ENCODE measurements around the gene PARVA.
"Not testable (repeated sequence)": the region's sequence is repeated elsewhere in the genome, so short reads cannot be mapped to it uniquely, and the experiment has no call there.

PARVA gene

DNA sequence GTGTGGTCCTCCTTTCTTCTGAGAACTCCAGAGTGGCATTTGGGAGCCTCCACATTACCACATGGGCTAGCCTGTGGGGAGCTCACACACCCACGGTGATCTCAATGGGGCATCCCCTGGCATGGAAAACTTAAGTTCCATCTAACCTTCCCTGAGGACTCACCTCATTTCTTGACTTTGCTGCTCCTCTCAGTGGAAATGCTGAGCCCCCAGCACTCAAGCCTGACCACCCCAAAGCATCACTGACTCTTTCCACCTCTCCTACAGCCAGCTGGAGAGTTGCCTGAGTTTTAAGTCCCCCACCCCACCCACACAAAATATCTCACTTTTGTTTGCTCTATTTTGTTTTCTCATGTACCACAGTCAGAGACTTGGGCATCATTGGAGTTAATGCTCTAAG, 23.8 kb upstream of the PARVA start:
- no peak for TF ChIP-seq ZFX (IDR thresholded peaks at IDR 0.05; ENCODE audit: borderline replicate concordance)
- no peak overlapping the region for H3K27ac ChIP-seq

DNA sequence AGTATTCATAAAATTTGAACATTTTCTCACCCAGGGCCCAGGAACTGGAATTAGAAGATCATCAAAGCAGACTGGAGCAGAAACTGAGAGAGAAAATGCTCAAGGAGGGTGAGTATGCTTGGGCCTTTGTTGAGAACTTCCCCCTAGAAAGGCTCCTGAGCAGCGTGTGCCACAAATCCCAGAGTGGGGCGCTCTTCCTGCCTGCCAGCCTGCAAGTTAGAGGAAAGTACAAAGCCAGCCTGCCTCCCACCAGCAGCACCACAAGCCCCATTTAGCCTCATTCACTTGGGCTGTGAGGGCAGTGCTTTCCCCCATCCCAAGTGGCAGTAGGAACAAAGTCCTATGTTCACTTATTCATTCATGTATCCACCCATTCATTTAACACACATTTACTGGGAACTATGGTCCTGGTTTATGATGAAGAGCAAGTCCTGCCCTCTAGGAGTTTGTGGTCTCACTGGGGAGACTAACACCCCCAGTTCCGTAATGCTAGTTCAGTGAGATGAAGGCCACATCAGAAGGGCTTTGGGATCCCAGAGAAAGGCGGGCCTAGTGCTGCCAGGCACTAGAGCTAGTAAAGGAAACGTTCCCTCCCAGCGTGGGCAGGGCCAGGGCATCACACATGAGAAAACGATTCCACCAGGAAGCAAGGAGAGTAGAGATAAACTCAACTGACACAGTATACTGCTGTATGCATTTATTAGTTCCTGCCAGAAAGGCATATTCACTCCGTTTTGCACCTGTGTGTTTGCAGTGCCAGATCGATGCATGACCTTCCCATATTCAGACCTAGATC, 22.4 kb upstream of the PARVA start:
- no peak overlapping the region for H3K27ac ChIP-seq
- no peak for TF ChIP-seq ZFX (IDR thresholded peaks at IDR 0.05; ENCODE audit: borderline replicate concordance)
- TF ChIP-seq, protein P1, sequence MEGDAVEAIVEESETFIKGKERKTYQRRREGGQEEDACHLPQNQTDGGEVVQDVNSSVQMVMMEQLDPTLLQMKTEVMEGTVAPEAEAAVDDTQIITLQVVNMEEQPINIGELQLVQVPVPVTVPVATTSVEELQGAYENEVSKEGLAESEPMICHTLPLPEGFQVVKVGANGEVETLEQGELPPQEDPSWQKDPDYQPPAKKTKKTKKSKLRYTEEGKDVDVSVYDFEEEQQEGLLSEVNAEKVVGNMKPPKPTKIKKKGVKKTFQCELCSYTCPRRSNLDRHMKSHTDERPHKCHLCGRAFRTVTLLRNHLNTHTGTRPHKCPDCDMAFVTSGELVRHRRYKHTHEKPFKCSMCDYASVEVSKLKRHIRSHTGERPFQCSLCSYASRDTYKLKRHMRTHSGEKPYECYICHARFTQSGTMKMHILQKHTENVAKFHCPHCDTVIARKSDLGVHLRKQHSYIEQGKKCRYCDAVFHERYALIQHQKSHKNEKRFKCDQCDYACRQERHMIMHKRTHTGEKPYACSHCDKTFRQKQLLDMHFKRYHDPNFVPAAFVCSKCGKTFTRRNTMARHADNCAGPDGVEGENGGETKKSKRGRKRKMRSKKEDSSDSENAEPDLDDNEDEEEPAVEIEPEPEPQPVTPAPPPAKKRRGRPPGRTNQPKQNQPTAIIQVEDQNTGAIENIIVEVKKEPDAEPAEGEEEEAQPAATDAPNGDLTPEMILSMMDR (IDR thresholded peaks at IDR 0.05) = no peak

DNA sequence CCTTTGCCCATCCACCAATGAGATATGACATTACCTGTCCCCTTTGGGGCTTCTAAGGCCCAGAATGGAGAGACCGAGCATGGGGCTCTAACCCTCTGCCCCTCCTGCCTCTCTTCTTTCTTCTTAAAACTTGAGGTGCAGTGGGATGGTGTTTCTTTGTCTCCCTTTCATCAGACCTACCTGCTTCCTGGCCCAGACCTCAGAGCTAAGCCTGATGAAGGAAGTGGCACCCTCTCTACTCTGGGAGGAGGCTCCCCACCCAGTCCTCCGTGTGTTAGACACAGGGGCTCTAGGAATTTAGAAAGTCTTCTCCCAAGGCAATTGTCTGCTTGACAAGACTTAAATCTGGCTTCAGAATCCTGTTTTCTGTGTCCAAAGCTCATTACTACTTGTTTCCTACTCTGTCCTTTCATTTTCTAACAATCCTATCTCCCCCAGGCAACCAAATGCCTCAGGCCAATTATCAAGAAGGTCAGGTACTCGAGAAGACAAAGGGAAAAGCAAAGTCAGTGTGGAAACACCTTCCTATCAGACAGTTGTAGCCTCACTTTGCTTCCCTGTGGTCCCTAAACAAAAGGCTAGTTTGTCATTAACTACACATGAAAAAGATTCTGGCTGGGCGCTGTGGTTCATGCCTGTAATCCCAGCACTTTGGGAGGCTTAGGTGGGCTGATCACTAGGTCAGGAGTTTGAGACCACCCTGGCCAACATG, 20.3 kb upstream of the PARVA start:
- TF ChIP-seq, protein P1 (IDR thresholded peaks at IDR 0.05) = no peak
- TF ChIP-seq ZFX (IDR thresholded peaks at IDR 0.05; ENCODE audit: borderline replicate concordance) = no peak
- H3K27ac ChIP-seq = no peak overlapping the region

DNA sequence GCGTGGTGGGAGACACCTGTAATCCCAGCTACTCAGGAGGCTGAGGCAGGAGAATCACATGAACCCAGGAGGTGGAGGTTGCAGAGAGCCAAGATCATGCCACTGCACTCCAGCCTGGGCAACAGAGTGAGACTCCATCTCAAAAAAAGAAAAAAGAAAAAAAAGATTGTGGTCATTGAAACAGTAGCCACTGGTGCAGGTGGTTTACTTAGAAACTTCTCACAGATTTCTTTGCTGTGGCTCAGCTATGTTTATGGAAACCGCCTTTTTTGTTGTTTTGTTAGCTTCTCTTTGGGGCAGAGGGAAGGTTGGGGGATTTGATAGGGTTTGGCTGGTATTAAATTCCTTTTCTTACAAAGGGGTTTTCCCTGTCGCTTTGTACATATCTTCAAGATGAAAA, 19.7 kb upstream of the PARVA start:
- not testable (repeated sequence) for H3K27ac ChIP-seq

DNA sequence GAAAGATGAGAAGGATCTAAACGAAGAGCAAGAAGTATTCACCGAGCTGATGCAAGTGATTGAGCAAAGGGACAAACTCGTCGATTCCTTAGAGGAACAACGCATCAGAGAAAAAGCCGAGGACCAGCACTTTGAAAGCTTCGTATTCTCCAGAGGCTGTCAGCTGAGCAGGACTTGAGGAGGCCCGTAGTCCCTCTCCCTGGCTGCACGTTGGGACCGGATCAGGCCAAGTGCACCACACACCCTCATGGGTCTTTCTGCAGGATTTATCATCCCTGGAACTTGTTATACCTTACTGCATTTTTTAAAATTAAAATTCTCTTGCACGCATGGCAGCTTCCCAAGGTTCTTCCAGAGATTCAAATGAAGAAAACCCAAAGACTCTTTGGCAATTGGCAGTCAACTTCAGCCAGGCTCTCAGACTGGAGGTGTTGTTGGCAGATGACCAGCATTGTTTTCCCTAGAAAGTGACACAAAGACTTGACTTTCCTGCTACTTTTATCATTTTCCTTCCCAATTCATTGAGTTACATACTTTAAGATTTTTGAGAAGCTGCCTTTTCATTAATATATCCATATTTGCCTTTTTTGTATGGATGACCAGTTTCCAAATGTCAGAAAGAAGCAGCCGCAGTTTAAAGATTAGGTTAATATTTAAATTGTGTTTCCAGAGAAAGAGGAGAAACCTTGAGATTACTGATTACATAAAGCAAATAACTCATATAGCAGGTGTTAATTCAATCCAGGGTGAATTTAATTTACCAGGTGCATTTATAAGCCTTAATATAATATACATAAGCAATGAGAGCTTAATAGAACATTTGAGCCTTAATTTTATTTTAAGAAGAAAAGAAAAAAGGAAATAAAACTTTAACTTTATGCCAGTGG, 18.8 kb upstream of the PARVA start:
- H3K27ac ChIP-seq = no peak overlapping the region
- no peak for TF ChIP-seq ZFX (IDR thresholded peaks at IDR 0.05; ENCODE audit: borderline replicate concordance)
- TF ChIP-seq, protein P1 (IDR thresholded peaks at IDR 0.05) = no peak

DNA sequence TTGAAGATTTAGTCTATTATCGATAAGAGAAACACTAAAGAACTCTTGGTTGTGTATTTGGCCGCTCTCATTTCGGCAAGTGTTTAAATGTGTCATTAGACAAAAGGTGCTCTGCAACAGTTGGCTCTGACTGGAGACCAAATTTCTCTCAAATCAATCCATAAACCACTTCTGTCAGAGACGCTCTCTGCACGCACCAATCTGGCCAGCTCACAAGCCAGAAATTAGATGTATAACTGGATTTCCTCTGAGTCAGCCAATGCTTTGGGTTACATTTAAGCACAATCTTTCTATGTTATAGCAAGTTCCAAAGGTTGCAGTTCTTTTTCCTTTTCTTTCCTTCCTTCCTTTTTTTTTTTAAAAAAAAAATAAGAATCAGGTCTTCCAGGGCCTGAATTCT, 17.6 kb upstream of the PARVA start:
- TF ChIP-seq, protein P1 (IDR thresholded peaks at IDR 0.05) = no peak
- no peak overlapping the region for H3K27ac ChIP-seq

DNA sequence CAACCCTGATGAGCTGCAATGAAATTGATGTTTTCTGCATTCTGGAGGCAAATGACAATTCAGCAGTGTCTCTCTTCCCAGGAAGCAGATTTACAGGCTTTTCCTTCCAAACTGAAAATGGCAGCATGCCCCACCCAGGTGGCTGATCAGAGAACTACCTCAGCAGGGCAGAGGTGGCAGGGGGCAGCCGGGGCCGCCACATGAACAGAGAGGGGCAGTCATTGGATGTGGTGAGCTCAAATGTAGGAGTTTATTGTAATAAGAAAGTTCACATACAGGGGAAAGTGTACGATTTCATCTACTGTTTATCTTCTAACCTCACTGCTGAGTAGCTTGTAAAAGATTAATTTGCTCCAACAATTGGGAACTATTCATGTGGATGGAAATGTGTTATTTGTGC, 15.7 kb upstream of the PARVA start:
- TF ChIP-seq ZFX (IDR thresholded peaks at IDR 0.05; ENCODE audit: borderline replicate concordance) = no peak
- TF ChIP-seq, protein P1 (IDR thresholded peaks at IDR 0.05) = no peak
- no peak overlapping the region for H3K27ac ChIP-seq

DNA sequence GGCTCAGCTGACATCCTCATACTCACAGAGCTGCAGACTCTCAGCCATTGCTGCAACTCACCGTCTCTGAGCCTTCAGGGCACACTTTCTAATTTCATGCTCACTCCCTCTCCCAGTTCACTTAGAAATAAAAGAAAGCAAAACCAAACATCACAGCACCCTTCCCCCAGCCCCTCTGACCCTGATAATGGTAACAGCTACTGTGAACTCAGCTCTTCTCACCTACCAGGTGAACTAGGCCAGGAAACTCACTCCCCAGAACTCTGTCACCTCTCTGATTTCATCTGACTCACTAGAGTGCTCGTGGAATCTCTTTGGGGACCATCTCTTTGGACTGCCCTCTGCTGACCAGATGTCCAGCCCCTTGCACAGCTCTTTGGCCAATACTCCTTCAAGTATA, 14.5 kb upstream of the PARVA start:
- H3K27ac ChIP-seq = no peak overlapping the region
- TF ChIP-seq, protein P1 (IDR thresholded peaks at IDR 0.05) = no peak
- TF ChIP-seq ZFX (IDR thresholded peaks at IDR 0.05; ENCODE audit: borderline replicate concordance) = no peak
